NCI-H1105 (cell line): ENCODE measurements around the gene HEY2.
"Not testable (repeated sequence)": the region's sequence is repeated elsewhere in the genome, so short reads cannot be mapped to it uniquely, and the experiment has no call there.

Source experiments
- DNase-seq: peaks from one replicate; lab custom pipeline; 2025; lab: John Stamatoyannopoulos, UW

The HEY2 gene

GRCh38 chr6:125769147-125769783, 19.8 kb downstream of the HEY2 start:
- no peak for DNase-seq

- no peak for DNase-seq
Observed at GRCh38 chr6:125773387-125774341, 24.2 kb downstream of the HEY2 start.

- not testable (repeated sequence) for DNase-seq
Observed at GRCh38 chr6:125776107-125776826, 26.8 kb downstream of the HEY2 start.

GRCh38 chr6:125779924-125780539, 30.6 kb downstream of the HEY2 start:
- DNase-seq, result peak; percentile 93

GRCh38 chr6:125780540-125781313, 31.3 kb downstream of the HEY2 start:
- DNase-seq, result peak; percentile 70

- peak; percentile 54 for DNase-seq
Observed at GRCh38 chr6:125781314-125781868, 32.0 kb downstream of the HEY2 start.

GRCh38 chr6:125784365-125784764, 34.9 kb downstream of the HEY2 start:
- no peak for DNase-seq

- DNase-seq, result no peak
Observed at GRCh38 chr6:125787791-125788190, 38.4 kb downstream of the HEY2 start.

GRCh38 chr6:125789167-125789566, 39.7 kb downstream of the HEY2 start:
- DNase-seq, result no peak

- peak; percentile 80 for DNase-seq
Observed at GRCh38 chr6:125789576-125790357, 40.3 kb downstream of the HEY2 start.

GRCh38 chr6:125790358-125791150, 41.1 kb downstream of the HEY2 start, which contains the start of gene NCOA7:
Gene NCOA7, plus strand, starts transcription at chr6:125790960. Its CDS starts 24,395 bp downstream, at chr6:125815355.
- peak; percentile 76 for DNase-seq

GRCh38 chr6:125791151-125791819, 41.9 kb downstream of the HEY2 start:
- peak; percentile 37 for DNase-seq

- DNase-seq, result no peak
Observed at GRCh38 chr6:125791820-125792165, 42.4 kb downstream of the HEY2 start.

GRCh38 chr6:125792172-125792571, 42.7 kb downstream of the HEY2 start:
- no peak for DNase-seq

GRCh38 chr6:125792680-125793079, 43.2 kb downstream of the HEY2 start:
- DNase-seq, result no peak

- DNase-seq, result no peak
Observed at GRCh38 chr6:125793280-125793679, 43.8 kb downstream of the HEY2 start.

GRCh38 chr6:125793863-125794262, 44.4 kb downstream of the HEY2 start:
- no peak for DNase-seq

GRCh38 chr6:125794342-125795137, 45.1 kb downstream of the HEY2 start:
- no peak for DNase-seq
